Naive B cell (primary cell): ENCODE data around the gene PDHB. TPM values are rescaled to one million over a fixed set of nuclear protein-coding genes. Genes with fewer than 3 reads are reported as not detected.

Experiments
- ATAC-seq, 2 donors: fragments of 150-1000 bp; cut with Tn5 transposase; 2 replicates each; pipeline ENCODE4 v1.10.0; 2021; ENCODE audit warnings: low read depth in 2 of 2, mild to moderate bottlenecking in 2 of 2, moderate library complexity in 2 of 2
- DNase-seq: peaks from one replicate; pipeline ENCODE4 v3.0.0; 2022
- H3K27ac Mint-ChIP-seq, 6 donors: one replicate each; pipeline ENCODE4 v1.8.0; 2020 to 2022; ENCODE audit warnings: mild to moderate bottlenecking in 6 of 6, mixed read lengths in 6 of 6, moderate library complexity in 5 of 6, inconsistent platforms in 2 of 6
- H3K27me3 Mint-ChIP-seq, 3 donors: one replicate each; pipeline ENCODE4 v1.8.0; 2021 to 2022; ENCODE audit warnings: mixed read lengths in 3 of 3, mild to moderate bottlenecking in 1 of 3
- H3K36me3 Mint-ChIP-seq, 2 donors: one replicate each; pipeline ENCODE4 v1.8.0; 2020 to 2022; ENCODE audit warnings: mixed read lengths in 2 of 2, inconsistent platforms in 1 of 2, mild to moderate bottlenecking in 1 of 2
- H3K4me1 Mint-ChIP-seq, 3 donors: one replicate each; pipeline ENCODE4 v1.8.0; 2020 to 2022; ENCODE audit warnings: mixed read lengths in 3 of 3, inconsistent platforms in 1 of 3, mild to moderate bottlenecking in 1 of 3, moderate library complexity in 1 of 3
- H3K4me3 Mint-ChIP-seq, 8 donors: one replicate each; pipeline ENCODE4 v1.8.0; 2020 to 2022; ENCODE audit warnings: mild to moderate bottlenecking in 8 of 8, mixed read lengths in 8 of 8, moderate library complexity in 8 of 8, inconsistent platforms in 2 of 8
- H3K9me3 Mint-ChIP-seq, 7 donors: one replicate each; pipeline ENCODE4 v1.8.0; 2020 to 2022; ENCODE audit warnings: mixed read lengths in 7 of 7, mild to moderate bottlenecking in 5 of 7, inconsistent platforms in 2 of 7, moderate library complexity in 1 of 7
- polyA plus RNA-seq, 6 donors: library from polyadenylated mRNA; unstranded; fragments of 300-500 nt; fragmentation: Illumina TruSeq; gene quantifications; one replicate each; pipeline ENCODE4 v1.2.3, GENCODE V29; 2021; ENCODE audit warnings: low read depth in 6 of 6

Gene PDHB
- polyA plus RNA-seq, 6 donors from 2014 or later, result 84.4 to 157 (median 101) TPM

DNA sequence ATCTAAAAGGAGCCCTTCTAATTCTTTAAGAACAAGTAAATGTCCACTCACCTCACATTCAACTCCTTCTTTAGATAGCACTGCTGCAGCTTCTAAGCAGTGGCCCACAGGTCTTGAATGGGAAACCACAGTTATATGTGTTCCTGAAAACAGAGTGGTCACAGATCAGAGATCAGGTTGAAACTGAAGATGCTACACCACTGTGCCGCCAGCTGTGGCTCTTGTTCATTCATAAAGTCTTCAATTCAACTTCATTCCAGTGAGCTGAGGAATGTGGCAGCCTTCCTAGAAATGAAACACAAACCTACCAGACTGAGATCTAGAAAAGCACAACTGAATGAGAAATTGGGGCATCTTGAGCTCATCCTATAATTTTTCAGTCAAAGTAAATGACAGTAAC is 4.0 kb downstream of the PDHB start:
- DNase-seq, result no peak
- Mint-ChIP-seq H3K36me3 (peaks cover 0 to 7% of the 10 kb centered on the region in 2 donors), H3K4me3 (peak overlapping the region in 1 of 8 donors; percentile 53), H3K27ac (peak overlapping the region in 1 of 6 donors; percentile 30), H3K4me1 (peaks cover 23 to 28% (median 26%) of the 10 kb centered on the region in 3 donors), H3K27me3 (no peaks in the 10 kb centered on the region), H3K9me3 (no peaks in the 10 kb centered on the region)
- no peak for ATAC-seq

DNA sequence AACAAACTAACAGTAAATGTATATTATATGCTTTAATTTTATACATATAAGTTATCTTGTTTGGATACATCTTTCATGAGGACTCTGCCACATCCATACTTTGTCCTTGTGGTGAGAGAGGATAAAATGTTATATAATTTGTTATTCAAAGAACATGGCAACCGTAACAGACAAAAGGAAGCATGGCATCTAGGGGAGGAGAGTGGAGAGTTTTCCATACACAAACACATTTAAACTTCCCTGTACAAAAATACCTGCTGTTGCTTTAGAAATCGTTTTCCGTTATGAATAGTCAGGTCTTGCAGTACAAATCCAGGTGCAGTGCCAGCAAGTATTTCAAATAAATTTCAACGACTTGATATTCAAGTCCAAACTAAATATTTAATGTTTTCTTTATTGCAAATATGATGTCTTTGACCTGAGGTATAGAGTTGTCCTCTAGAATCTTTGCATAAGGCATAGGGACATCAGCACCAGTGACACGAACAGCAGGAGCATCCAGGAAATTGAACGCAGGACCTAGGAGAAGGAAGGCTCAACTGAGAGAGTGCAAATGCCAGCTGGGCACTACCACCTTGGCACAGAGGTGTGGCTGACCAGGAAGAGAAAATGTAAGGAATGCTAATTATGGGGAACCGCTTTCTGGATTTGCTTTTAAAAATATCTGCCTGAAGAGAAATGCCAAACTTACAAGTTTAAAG is 5.8 kb downstream of the PDHB start:
- Mint-ChIP-seq H3K27me3 (no peaks in the 10 kb centered on the region), H3K4me3 (no peak overlapping the region), H3K36me3 (peaks cover 6 to 7% of the 10 kb centered on the region in 2 donors), H3K4me1 (peaks cover 8 to 12% (median 10%) of the 10 kb centered on the region in 3 donors), H3K27ac (peak overlapping the region in 3 of 6 donors; percentile 2 to 73 (median 13)), H3K9me3 (no peaks in the 10 kb centered on the region)
- DNase-seq (no peak), ATAC-seq (no peak)

DNA sequence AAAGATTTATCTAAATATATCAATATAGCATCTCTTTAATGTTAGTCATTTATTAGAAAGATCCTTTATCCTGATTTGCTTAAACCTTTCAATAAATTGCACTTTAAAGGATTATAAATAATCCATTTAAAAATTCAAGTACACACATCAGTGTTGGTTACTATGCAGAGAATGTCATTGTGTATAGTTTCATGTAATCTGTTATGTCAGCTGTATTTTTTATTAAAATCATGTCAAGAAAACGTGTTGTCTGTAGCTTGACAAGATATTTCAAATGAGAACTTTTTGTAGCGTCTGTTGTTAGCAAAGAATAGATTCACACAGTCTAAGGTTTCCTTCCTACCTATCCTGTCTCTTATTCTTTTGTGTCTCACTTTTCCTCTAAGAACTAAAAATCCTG is 7.8 kb downstream of the PDHB start:
- Mint-ChIP-seq H3K9me3 (no peaks in the 10 kb centered on the region), H3K36me3 (peaks cover 0 to 6% of the 10 kb centered on the region in 2 donors), H3K27me3 (no peaks in the 10 kb centered on the region), H3K4me1 (peaks cover 5 to 10% (median 6%) of the 10 kb centered on the region in 3 donors), H3K27ac (peak overlapping the region in 1 of 6 donors; percentile 28), H3K4me3 (no peak overlapping the region)
- no peak for DNase-seq
- ATAC-seq, result no peak

DNA sequence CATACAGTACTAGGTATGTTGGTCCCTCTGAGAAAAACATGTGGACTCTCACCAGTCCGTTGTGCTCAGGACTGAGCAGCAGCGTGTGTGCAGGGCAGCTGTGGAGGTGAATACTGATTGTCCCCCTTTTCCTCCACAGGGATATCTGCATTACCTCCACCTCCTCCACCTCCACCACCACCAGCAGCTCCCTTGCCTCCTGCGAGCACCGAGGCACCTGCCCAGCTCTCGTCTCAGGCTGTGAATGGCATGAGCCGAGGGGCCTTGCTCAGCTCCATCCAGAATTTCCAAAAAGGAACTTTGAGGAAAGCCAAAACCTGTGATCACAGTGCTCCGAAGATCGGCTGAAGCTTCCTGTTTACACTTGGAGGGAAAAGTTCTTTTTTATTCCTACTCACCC is 9.0 kb downstream of the PDHB start:
- DNase-seq (no peak), ATAC-seq (no peak)
- Mint-ChIP-seq H3K27me3 (no peaks in the 10 kb centered on the region), H3K36me3 (peaks cover 0 to 14% of the 10 kb centered on the region in 2 donors), H3K9me3 (no peaks in the 10 kb centered on the region), H3K4me3 (no peak overlapping the region), H3K4me1 (peaks cover 5 to 8% (median 6%) of the 10 kb centered on the region in 3 donors), H3K27ac (peak overlapping the region in 1 of 6 donors; percentile 67)

DNA sequence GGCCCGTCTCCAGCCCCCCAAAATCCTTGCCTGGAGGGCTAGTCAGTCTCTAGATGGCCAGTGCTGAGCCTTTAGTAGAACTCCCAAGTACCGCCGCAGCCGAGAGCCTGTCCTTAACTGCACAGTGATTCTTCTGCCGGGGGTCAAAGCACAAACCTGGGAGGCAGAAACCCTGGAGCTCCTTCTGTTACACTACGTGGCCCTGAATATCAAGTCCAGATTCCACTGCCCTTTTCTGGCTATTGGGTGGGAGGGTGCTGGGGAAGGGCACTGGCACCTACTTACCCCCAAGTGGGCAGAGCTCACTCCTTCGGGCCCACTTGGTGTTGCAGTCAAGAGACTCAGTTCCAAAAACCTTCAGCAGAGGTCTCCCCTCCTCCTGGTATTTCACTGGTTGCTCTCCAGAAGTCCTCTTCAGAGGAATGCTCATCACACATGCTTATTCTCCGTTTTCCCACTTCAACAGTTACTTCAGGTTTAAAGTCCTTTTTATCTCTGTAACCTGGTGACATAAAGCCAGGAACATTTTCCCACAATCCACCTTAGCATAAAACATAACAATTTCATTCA is 10.8 kb downstream of the PDHB start:
- Mint-ChIP-seq H3K4me3 (no peak overlapping the region), H3K27me3 (no peaks in the 10 kb centered on the region), H3K9me3 (no peaks in the 10 kb centered on the region), H3K4me1 (peaks cover 12 to 19% (median 13%) of the 10 kb centered on the region in 3 donors), H3K27ac (peak overlapping the region; percentile 22 to 78 (median 69)), H3K36me3 (peaks cover 0 to 19% of the 10 kb centered on the region in 2 donors)
- ATAC-seq (no peak), DNase-seq (no peak)

DNA sequence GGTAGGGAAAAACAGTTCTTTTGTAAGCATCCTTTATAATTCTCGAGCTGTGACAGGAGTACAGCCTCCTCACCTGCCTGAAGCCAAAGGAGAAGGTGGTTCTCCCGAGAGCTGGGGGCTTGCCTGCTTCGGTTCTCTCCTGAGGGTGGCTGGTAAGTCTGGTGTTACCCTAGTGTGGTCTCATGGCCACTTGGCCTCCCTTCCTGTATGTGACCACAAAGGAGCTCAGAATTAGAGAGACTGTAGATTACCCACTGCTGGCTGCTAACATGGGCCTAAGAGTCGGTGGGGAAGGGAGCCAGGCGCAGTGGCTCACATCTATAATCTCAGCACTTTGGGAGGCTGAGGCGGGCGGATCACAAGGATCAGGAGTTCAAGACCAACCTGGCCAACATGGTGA is 12.6 kb downstream of the PDHB start:
- Mint-ChIP-seq H3K9me3 (no peaks in the 10 kb centered on the region), H3K4me3 (no peak overlapping the region), H3K36me3 (peaks cover 0 to 19% of the 10 kb centered on the region in 2 donors), H3K4me1 (peaks cover 12 to 19% (median 13%) of the 10 kb centered on the region in 3 donors), H3K27ac (peak overlapping the region in 3 of 6 donors; percentile 14 to 85 (median 15)), H3K27me3 (no peaks in the 10 kb centered on the region)
- ATAC-seq, result no peak
- DNase-seq, result no peak

DNA sequence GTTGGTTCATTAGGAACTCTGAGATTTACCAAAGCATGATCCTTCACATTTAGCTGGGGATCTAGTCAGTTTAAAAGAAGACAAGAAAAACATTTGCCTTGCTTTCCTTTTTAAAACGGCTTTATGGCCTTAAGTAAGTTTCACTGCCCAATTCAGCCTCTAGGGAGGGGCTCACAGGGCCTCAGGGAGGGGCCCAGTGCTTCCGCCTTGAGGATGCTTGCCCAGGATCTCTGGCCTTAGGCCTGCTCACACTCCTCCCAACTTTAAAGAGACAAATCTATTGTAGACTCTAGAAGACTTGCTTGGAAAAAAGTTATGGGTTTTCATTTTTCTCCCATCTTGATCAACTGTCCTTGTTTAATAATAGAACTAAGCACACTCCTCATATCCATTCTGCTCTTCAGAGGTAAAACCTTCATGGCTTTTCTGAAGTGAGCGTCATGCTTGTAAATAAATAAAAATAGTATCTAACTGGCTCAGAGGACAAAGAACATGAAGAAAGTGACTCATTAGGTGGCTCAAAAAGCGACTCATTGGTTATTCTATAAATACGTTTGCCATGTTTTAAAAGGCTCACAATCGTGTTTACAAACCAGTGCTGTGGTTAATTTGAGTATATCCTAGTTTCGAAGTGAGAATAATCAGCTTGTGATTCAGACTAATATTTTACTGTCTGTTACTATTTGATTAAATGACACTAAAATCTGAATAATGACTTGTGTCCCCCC is 13.7 kb downstream of the PDHB start:
- Mint-ChIP-seq H3K27me3 (no peaks in the 10 kb centered on the region), H3K36me3 (peaks cover 0 to 19% of the 10 kb centered on the region in 2 donors), H3K4me1 (peaks cover 12 to 22% (median 13%) of the 10 kb centered on the region in 3 donors), H3K9me3 (no peaks in the 10 kb centered on the region), H3K27ac (peak overlapping the region; percentile 24 to 98 (median 76)), H3K4me3 (no peak overlapping the region)
- no peak for DNase-seq
- no peak for ATAC-seq

DNA sequence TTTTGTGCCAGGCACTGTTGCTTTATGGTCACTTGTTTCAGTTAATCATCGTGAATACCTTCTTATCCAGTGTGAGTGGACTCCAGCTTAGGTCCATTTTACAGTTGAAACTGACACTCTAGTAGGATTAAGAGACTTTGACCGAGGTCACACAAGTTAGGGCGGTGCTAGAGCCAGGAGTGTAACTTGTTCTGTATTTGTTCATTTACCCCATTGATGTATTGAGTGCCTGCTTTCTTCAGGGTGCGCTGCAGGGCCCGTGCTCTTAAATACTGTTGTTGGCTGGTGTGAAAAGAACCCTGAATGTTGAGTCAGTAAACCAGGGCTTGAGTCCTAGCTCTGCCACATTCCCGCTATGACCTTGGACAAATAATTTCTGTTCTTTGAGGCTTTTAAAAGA is 15.4 kb downstream of the PDHB start:
- Mint-ChIP-seq H3K4me3 (no peak overlapping the region), H3K4me1 (peaks cover 13 to 37% (median 23%) of the 10 kb centered on the region in 3 donors), H3K27me3 (no peaks in the 10 kb centered on the region), H3K36me3 (peaks cover 0 to 16% of the 10 kb centered on the region in 2 donors), H3K27ac (peak overlapping the region in 4 of 6 donors; percentile 50 to 85 (median 69)), H3K9me3 (no peaks in the 10 kb centered on the region)
- ATAC-seq (no peak), DNase-seq (no peak)

DNA sequence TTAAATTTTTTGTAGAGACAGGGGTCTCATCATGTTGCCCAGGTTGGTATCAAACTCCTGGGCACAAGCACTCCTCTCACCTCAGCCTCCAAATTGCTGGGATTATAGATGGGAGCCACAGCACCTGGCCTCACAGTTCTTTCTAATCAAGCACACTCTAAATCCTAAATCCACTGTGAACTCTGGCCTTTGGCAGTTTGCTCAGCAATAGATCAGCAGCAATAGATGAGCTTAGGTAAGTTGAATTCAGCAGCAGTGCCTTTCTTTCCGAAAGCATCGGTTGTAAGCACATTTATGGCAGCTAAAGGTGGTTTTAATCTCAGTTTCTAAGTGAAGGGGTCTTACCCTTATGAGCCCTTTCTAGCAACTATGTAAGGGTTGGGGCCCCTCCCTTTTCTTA is 16.6 kb downstream of the PDHB start:
- no peak overlapping the region for H3K4me3 Mint-ChIP-seq
- peaks cover 13 to 44% (median 23%) of the 10 kb centered on the region in 3 donors for H3K4me1 Mint-ChIP-seq
- H3K9me3 Mint-ChIP-seq, result no peaks in the 10 kb centered on the region
- peaks cover 0 to 16% of the 10 kb centered on the region in 2 donors for H3K36me3 Mint-ChIP-seq
- H3K27me3 Mint-ChIP-seq, result no peaks in the 10 kb centered on the region
- DNase-seq (no peak), ATAC-seq (no peak)
- peak overlapping the region in 4 of 6 donors; percentile 14 to 53 (median 34) for H3K27ac Mint-ChIP-seq

DNA sequence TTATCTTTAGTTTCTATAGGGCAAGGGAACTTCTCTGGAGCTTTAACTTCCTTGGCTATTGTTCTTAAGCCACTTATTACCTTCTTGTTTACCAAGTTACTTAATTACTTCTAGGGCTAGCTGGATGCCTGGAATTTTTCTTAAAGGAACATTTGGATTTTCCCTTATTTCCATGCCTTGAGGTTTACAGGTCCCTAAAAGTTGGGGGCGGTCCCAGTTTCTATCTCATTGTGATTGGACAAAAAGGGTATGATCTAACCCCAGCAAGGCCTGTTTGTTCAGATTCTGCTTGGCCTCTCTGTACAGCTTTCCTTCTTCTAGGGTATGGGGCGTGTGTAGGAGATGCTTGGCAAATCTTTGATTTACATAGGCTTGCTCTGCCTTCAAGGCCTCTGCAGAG is 17.4 kb downstream of the PDHB start:
- Mint-ChIP-seq H3K36me3 (peaks cover 1 to 22% of the 10 kb centered on the region in 2 donors), H3K4me1 (peaks cover 16 to 47% (median 24%) of the 10 kb centered on the region in 3 donors), H3K27me3 (no peaks in the 10 kb centered on the region), H3K9me3 (no peaks in the 10 kb centered on the region), H3K4me3 (no peak overlapping the region), H3K27ac (peak overlapping the region in 1 of 6 donors; percentile 78)
- DNase-seq (no peak), ATAC-seq (no peak)

DNA sequence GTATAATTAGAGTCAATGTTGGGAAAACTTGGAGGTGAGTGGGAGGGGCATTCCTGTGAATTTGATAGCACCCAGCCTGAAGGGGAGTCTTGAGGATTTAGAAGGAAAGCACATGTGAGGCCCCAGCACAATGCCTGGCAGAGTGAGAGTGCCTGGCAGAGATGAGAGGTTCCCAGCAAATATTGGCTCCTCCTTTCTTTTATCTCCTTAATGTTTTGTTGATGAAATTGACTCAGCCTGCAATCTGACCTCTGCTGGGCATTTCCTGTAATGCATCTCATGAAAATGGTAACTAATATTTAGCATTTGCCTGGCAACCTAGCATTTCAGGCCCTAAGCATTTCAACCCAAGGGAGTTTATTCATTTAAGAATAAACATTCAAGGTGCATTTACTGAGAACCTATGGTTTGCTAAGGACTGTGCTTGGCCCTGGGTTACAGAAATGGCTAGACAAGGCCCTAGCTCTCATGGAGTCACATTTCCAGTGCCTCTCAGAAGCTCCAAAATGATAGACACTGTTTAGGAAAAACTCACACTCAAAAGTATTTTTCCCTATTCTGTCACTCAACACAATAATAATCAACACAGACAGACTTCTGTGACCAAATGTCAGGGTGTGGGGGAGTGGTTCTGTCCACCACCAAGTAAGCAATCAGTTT is 19.0 kb downstream of the PDHB start:
- Mint-ChIP-seq H3K27ac (peak overlapping the region in 3 of 6 donors; percentile 72 to 82 (median 76)), H3K4me1 (peaks cover 22 to 55% (median 31%) of the 10 kb centered on the region in 3 donors), H3K4me3 (no peak overlapping the region), H3K27me3 (no peaks in the 10 kb centered on the region), H3K36me3 (peaks cover 10 to 20% of the 10 kb centered on the region in 2 donors), H3K9me3 (no peaks in the 10 kb centered on the region)
- ATAC-seq (peak; percentile 50 to 74), DNase-seq (peak; percentile 56)

DNA sequence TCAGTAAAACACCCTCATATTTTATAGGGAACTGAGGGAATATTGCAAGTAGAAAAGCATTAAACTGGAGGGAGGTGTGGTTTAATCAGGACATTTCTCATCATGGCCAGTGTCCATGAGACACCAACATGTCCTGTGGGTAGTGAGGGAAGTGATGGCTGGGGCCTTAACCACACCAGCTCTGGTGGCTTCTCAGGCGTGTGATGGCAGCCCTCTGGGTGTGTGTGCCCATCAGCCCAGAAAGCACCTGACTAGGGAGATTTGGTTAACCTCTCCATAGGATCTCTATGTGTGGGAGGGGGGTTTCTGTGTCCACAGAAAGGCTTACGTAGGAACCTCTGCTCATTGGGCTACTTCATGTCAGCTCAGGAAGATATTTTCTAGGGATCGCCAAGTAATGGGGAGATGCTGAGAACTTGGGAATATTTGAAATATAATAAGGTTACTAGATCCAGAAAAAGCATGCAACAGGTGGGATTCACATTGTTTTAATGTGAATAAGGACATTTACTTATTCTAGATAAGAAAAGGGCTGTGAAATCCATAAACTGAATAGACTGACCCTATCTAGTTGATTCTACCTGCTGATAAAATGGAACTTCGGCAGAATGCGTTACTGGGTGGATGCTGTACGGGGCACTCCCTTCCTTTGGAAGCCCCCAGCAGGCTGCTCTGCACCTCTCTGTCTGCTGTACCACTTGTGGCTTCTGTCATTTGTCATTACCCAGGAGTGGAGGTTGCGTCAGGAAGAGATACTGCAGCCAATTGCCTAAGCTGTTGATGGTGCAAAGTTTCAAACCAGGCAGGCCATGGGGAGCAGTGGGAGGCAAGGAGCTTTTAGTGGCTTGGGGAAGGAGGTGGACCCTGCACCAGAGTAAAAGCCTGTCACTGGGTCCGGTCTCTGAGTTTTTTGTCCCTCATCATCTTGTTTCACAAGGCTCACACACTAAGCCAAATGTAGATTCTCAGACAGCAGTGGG is 21.5 kb downstream of the PDHB start:
- ATAC-seq (no peak), DNase-seq (no peak)
- H3K27ac Mint-ChIP-seq, result peak overlapping the region in 5 of 6 donors; percentile 15 to 86 (median 46)
- H3K4me3 Mint-ChIP-seq, result peak overlapping the region in 1 of 8 donors; percentile 57
- H3K9me3 Mint-ChIP-seq, result no peaks in the 10 kb centered on the region
- H3K36me3 Mint-ChIP-seq, result peaks cover 28 to 32% of the 10 kb centered on the region in 2 donors
- no peaks in the 10 kb centered on the region for H3K27me3 Mint-ChIP-seq
- peaks cover 26 to 60% (median 39%) of the 10 kb centered on the region in 3 donors for H3K4me1 Mint-ChIP-seq
